ENCODE results near the gene PNRC1. TPM values are rescaled to one million over a fixed set of nuclear protein-coding genes. Genes with fewer than 3 reads are reported as not detected.

Gene PNRC1
- total RNA-seq, 1 donor, result 95.2 TPM

DNA sequence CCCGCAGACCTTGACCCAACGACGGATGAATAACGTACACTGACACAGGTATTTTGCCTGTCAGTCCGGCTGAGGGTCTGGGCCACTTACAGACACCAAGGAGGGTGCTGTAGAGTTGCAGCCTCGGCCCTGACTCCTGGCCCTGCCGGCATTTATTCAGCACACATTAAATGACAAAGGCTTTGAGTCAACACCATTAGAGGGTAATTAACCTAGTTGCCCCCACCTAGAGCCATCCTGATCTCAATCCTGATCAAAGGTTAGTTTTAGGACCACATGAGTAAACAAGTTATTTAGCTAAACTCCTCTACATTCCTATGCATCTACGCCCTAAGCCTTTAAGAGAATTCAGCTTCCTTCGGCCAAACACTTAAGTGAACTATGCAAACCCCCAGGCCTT, 53.4 kb downstream of the PNRC1 start:
- no peaks in the 10 kb centered on the region for H3K36me3 ChIP-seq (ENCODE audit: insufficient read depth, low read length)
- no peak overlapping the region for H2AFZ ChIP-seq (ENCODE audit: low read length)
- no peak overlapping the region for H3K27ac ChIP-seq (ENCODE audit: low read depth, low read length)
- peaks cover 4% of the 10 kb centered on the region for H3K27me3 ChIP-seq (ENCODE audit: insufficient read depth, low read length)
- no peak for DNase-seq (ENCODE audit: insufficient read length, low spot score, missing footprints)
- no peak overlapping the region for H3K4me2 ChIP-seq (ENCODE audit: insufficient read depth, low read length)
- no peaks in the 10 kb centered on the region for H3K79me2 ChIP-seq (ENCODE audit: insufficient read depth, low read length)
- H3K4me1 ChIP-seq (ENCODE audit: insufficient read depth, low read length), result no peaks in the 10 kb centered on the region
- no peak overlapping the region for H3K4me3 ChIP-seq (ENCODE audit: insufficient read depth, low read length)
- H3K9me3 ChIP-seq (ENCODE audit: low read depth, low read length), result no peaks in the 10 kb centered on the region
- TF ChIP-seq, protein P1, sequence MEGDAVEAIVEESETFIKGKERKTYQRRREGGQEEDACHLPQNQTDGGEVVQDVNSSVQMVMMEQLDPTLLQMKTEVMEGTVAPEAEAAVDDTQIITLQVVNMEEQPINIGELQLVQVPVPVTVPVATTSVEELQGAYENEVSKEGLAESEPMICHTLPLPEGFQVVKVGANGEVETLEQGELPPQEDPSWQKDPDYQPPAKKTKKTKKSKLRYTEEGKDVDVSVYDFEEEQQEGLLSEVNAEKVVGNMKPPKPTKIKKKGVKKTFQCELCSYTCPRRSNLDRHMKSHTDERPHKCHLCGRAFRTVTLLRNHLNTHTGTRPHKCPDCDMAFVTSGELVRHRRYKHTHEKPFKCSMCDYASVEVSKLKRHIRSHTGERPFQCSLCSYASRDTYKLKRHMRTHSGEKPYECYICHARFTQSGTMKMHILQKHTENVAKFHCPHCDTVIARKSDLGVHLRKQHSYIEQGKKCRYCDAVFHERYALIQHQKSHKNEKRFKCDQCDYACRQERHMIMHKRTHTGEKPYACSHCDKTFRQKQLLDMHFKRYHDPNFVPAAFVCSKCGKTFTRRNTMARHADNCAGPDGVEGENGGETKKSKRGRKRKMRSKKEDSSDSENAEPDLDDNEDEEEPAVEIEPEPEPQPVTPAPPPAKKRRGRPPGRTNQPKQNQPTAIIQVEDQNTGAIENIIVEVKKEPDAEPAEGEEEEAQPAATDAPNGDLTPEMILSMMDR (IDR thresholded peaks at IDR 0.05; ENCODE audit: extremely low read depth, low read depth, low read length), result no peak
- H4K20me1 ChIP-seq (ENCODE audit: insufficient read depth, low read length), result no peaks in the 10 kb centered on the region

DNA sequence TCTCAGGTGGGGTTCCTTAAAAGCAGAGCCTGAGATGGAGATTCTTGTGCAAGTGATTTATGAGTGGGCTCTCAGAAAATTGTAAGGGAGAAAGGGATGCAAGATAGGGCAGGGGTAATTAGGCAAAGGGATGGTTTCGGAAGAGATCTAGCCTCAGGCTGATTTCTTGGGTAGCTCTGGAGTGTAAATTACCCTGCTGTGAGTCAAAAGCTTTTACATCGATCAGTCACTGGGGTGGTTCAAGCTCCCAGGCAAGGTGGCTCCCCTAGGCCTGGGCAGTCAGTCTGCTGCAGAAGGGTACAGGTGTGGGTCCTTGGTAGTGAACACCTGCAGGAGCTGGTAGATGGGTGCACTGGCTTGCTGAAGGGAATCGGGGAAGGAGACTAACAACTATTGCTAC, 54.2 kb downstream of the PNRC1 start:
- Histone ChIP-seq H3K27ac (ENCODE audit: low read depth, low read length) (no peak overlapping the region), H3K4me2 (ENCODE audit: insufficient read depth, low read length) (no peak overlapping the region), H3K79me2 (ENCODE audit: insufficient read depth, low read length) (no peaks in the 10 kb centered on the region), H3K4me3 (ENCODE audit: insufficient read depth, low read length) (no peak overlapping the region), H3K9me3 (ENCODE audit: low read depth, low read length) (no peaks in the 10 kb centered on the region), H2AFZ (ENCODE audit: low read length) (no peak overlapping the region), H3K27me3 (ENCODE audit: insufficient read depth, low read length) (peaks cover 4% of the 10 kb centered on the region), H3K36me3 (ENCODE audit: insufficient read depth, low read length) (no peaks in the 10 kb centered on the region), H4K20me1 (ENCODE audit: insufficient read depth, low read length) (no peaks in the 10 kb centered on the region), H3K4me1 (ENCODE audit: insufficient read depth, low read length) (no peaks in the 10 kb centered on the region)
- no peak for DNase-seq (ENCODE audit: insufficient read length, low spot score, missing footprints)
- TF ChIP-seq, protein P1 (IDR thresholded peaks at IDR 0.05; ENCODE audit: extremely low read depth, low read depth, low read length), result no peak

Small RNA genes within 50 kb of the gene (small RNA-seq; reads per million reads assigned to genes)
- gene RN7SL336P (not detected), gene RNU2-61P (16.6 reads per million, percentile 94 among the genes with 10 or more reads in this experiment)

Other genes with a start within 250 kb of the PNRC1 start
- gene RNGTT, start 117.1 kb upstream of the PNRC1 start, total RNA-seq, result 19.2 and 20.3 TPM in 2 replicates
- under 0.01 and 0.29 TPM in 2 replicates for gene SRSF12, start 37.3 kb downstream of the PNRC1 start, total RNA-seq
- gene PM20D2, start 65.3 kb downstream of the PNRC1 start, total RNA-seq, result 2.4 and 2.9 TPM in 2 replicates
- gene GABRR1, start 136.6 kb downstream of the PNRC1 start, total RNA-seq, result not detected in 2 replicates
- not detected in 2 replicates for gene GABRR2, start 234.5 kb downstream of the PNRC1 start, total RNA-seq

All from osteoblast (primary cell).